Amniotic epithelial cell (primary cell): ENCODE results near the gene MED10.
"Not testable (repeated sequence)": the region's sequence is repeated elsewhere in the genome, so short reads cannot be mapped to it uniquely, and the experiment has no call there.

Source experiments
- DNase-seq: peaks from one replicate; pipeline ENCODE4 v3.0.0-alpha.2; 2010; ENCODE audit warnings: low read depth

Gene MED10

DNA sequence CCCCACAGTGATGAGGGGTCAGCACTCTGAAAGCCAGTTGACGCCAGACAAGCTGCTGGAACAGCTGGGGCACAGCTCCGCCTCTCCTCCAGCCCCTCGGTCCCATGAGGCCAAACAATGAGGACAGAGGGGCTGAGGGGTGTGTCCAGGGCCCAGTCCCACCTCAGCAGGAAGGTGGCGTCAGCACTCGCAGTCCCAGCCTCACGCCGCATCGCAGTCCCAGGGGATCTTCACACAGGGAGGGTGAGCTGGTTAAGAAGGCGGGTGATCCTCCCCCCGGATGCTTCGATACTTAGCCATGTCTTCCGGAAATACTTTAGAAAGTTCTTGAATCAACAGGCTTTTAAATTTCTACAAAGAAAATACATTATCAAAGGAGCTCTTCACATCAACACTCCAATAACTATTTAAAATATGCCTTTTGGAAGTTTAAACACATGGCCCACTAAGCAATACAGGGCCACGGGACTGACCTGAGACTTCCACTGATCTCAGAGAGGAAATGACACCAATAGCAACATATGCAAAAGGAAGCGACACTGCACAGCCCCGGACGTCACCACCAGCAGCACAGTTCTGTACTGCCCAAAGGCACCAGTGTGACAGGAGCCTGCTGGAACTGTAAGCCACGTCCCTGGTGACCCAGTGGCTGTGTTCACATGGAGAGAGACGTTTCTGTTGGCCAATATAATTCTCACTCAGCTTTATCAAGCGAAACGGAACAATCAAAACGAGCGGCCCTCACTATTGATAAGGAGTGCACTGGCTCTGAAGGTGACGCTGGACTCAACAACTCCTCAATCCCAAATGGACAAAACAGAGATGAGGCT is 5.9 kb downstream of the MED10 start:
- no peak for DNase-seq

DNA sequence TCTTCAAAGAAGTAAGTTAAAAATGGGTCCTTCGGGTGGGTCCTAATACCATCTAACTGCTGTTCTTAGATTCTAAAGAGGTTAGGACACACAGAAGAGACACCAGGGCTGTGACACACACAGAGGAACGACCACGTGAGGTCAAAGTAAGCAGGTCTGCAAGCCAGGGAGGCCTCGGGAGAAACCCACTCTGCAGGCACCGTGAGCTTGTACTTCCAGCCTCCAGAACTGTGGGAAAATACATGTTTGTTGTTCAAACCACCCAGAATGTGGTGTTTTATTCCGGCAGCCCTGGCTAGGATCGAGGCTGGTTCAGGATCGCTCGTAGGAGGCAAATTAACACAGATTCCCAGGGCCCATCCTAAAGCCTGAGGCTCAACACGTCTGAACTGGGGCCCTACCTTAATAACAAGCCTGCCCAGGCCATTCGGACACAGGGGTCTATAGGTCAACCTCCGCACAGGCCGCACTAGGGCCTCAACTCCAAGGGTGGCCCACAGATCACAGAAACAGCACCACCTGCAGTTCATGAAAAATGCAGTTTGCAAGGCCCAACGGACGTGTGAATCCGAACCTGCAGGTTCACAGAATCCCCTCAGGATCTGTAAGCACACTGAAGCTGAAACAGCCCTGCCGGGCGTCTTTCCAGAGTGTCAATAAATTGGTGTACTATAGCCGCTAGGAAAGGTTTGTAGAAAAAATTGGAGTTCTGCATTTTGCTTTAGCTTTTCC is 7.1 kb downstream of the MED10 start:
- no peak for DNase-seq

DNA sequence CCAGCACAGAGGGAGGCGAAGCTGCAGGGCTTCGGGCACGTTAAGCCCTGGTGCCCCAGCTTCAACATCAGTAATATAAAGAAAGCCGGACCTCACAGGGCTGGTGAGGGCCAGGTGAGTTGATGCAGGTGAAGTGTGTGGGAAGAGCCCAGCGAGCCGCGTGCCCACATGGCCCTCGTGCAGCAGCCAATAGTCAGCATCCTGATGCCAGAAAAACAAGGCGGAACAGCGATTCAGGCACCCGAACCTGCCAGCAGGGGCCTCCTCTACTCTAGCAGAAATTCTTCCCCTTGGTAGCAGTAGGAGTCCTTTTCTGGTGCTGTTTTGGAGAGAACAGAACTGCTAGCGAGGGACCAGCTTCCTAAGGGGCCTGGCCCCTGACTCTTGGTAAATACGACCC is 7.8 kb downstream of the MED10 start:
- no peak for DNase-seq

DNA sequence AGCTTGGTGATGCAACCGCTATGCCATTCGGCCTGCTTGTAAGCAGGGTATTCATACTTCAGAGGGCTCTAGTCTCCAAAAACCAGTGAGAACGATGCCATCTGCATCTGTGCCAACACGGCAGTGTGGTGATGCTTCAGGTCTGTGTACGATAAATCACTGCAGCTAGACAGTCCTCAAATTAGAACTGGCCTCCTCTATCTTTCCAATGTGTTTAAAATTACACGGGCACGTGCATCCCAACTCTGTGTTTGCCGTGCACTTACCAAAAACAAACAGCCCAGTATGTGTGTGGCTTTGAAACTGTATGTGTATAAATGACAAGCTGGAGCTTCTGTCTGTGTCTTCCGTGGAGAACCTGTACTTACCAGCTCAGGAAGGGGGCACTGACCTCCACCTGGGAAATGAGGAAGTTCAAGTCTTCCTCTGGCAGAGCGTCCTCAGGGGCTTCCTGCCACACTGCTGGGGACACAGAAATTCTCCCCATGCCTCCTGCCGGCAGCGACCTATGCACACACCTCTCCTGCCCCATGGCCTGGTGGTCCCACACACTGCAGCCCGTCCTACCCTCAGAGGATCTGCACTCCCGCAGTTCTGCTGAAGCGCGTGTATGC is 12.3 kb downstream of the MED10 start:
- no peak for DNase-seq

DNA sequence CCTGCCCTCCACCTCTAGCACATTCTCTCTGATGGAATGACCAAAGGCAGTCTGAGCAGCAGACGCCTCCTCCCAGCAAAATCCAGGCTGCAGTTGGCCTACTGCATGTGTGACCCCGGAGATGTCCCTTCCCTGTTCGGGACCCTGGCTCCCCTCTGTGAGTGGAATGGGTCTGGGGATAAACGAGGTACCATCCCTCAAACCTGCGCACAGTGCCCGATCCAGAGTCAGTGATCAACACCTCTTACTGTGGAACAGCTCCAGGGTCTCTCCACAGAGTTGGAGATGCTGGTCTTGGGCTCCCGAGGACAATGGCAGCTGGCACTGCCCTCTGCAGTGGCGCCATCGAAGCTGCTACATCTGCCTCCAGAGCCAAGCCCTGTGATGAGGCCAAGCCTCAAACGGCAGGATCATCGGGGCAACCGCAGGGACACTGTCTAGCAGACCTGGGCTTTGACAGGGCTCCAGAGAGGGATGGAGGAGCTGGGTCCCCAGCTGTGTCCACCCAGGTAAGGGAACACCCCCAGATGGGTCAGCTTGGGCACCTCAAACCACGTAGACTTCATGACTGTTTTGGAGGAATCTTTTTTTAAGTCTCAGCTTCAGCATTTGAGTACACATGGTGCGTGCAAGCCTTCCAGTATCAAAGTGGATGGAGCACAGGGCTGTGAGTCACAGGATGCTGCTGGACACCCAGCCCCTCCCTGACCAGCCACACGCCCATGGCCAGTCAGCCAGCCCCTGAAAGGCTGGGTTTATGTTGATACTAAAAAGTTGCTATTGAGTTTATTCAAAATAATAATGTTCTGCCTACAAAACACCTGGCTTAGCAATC is 13.0 kb downstream of the MED10 start:
- no peak for DNase-seq

DNA sequence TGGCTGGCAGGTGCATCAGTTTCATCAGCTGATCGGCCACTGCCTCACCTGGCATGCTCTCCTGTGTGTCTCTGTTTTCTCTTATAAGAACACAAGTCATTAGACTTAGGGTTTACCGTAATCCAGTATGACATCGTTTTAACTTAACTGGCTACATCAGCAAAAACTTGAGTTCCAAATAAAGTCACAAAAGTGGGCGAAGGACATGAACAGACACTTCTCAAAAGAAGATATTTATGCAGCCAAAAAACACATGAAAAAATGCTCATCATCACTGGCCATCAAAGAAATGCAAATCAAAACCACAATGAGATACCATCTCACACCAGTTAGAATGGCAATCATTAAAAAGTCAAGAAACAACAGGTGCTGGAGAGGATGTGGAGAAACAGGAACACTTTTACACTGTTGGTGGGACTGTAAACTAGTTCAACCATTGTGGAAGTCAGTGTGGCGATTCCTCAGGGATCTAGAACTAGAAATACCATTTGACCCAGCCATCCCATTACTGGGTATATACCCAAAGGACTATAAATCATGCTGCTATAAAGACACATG is 14.8 kb downstream of the MED10 start:
- not testable (repeated sequence) for DNase-seq

DNA sequence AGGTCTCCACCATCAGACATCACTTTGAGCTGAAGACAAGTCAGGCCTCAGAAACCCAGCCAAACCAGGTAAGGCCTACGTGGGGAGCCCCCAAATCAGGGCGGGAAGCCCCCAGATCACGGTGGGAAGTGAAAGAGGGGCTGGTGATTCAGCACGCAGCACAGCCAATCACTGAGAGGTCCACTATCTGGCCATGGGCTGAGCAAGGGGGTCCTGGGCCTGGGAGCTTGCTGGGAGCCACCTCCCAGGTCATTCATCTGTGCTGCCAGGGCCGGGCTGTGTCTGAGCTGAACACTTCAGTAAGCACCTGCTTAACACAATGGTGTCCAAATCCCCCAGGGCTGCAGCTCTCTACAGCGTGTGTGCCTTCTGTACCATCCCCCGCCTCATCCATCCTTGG is 15.5 kb downstream of the MED10 start:
- no peak for DNase-seq

DNA sequence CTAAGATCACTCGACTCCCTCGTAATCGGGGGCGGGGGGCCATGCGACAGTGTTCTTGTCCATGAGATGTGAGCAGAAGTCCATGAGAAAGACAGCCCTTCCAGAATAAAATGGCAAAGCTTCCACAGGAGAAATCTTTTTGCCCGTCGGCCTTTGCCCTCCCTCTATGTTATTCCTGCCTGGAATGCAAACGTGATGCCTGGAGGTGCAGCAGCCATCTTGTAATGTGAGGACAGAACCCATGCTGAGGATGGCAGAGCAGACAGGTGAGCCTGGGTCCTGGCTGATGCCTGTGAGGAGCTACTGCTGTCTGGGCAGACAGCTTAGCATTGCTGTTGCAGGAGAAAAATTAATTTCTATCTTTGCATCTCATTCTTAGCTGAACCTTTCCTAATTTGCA is 17.2 kb downstream of the MED10 start:
- no peak for DNase-seq

DNA sequence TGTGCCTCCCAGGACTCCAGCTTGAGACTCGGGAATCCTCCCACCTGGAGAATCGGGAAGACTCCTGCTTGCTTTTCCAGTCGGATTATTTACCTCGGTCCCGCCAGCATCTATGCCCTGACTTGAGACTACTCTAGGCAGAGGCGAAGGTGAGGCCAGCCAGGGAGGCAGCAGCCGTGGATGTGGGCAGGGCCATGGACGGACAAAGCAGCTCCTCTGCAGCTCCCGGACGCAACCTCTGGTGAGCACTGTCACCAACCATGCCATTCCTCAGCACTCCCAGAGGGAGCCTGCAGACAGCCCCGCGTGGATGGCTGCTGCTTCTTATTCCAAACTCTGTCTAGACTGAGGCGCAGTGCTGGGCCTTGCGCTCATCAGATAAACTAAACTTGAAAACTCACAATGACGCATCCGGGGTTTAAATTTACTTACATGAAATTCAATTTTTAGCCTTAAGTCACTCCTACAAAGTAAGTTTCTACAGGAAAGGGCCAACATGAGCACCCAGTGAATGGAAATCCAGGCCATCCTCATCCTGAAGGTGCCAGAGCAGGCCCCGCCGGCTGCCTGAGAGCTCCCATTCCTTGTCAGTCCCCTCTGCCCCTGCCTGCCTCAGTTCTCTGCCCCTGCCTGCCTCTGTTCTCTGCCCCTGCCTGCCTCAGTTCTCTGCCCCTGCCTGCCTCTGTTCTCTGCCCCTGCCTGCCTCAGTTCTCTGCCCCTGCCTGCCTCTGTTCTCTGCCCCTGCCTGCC is 17.8 kb downstream of the MED10 start:
- DNase-seq: no peak

DNA sequence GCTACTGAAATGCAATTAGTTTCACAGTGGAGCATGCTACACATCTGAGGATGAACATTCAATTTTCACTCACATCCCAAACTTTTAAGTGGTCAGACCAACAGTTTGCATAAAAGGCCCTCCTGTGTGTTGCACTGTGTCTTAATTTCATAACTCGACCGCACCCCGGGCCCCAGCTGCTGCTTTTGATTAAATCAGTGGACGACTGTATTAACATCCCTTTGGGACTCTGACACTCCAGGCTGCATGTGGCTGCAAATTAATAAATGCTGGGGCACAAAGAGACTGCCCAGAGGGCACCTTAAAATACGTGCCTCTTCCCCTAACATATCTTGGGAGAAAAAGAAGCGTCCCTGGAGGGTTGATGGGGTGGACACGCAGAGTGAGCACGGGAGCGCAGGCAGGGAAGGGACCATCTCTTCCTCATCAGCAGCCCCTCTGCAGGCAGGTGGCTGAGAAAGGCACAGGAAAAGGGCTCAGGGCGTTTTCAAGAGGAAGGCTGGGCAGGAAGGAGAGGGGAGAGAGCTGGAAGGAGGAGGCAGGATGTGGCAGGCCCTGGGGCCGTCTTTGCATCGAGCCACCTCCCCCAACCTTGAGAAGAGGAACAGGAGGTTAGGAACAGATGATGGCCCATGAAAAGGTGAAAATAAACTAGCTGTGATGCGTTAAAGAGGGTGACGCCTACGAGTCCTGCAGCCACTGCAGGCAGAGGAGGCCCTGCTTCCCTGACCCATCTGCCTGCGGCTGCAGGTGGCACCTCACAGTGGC is 18.6 kb downstream of the MED10 start:
- DNase-seq: no peak

DNA sequence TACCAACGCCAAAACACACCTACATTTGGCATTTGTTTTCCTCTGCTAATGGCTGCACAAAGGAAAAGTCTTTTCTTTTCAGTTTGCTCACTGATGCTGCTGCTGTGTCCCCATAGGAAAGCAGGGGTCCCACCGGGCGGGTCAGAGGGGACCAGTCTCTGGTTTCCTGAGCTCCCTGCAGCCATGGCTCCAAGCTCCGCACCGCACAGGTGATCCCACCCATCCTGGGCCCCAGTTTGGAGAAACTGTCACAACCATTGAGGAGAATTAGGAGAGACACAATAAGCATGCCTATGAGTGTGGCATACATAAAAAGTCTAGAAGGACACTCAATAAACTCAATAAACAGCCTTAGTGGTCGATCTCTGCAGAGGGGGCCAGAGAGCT is 19.9 kb downstream of the MED10 start:
- DNase-seq: no peak

DNA sequence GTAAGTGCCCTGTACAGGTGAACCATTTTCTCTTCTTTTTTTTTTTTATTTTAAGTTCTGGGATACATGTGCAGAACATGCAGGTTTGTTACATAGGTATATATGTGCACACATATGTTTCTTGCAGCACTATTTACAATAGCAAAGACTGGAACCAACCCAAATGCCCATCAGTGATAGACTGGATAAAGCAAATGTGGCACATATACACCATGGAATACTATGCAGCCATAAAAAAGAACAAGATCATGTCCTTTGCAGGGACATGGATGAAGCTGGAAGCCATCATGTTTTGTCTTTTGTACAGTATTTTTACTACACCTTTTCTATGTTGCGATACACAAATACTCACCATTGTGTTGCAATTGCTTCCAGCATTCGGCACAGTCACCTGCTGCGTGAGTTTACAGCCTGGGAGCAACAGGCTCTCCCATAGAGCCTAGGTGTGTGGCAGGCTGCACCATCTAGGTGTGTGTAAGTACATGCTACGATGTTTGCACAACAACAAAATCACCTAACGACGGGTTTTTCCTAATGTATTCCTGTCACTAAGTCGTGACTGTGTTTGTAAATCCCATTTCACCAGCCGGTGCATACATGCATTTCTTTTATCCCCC is 20.4 kb downstream of the MED10 start:
- not testable (repeated sequence) for DNase-seq

DNA sequence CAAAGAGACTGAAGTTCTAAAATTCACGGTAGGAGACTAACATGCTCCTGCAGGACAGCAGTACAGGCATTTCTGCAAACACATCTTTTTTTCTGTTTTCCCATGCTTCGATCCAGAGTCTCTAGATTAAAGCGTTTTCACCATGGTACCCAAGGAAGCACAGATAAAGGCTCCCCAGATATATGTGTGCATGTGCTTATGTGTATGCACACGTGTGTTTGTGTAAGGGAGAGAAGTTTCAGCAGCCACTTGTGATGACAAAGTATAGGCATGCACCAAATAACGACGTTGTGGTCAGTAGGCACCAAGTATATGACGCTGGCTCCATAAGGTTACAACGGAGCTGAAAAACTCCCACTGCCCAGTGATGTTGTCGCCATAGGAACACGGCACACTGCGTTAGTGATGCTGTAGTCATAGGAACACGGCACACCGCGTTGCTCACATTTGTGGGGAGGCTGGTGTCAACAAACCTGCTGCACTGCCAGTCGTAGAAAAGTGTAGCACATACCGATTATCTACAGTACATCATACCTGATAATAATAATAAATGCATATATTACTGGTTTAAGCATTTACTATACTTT is 21.7 kb downstream of the MED10 start:
- no peak for DNase-seq

DNA sequence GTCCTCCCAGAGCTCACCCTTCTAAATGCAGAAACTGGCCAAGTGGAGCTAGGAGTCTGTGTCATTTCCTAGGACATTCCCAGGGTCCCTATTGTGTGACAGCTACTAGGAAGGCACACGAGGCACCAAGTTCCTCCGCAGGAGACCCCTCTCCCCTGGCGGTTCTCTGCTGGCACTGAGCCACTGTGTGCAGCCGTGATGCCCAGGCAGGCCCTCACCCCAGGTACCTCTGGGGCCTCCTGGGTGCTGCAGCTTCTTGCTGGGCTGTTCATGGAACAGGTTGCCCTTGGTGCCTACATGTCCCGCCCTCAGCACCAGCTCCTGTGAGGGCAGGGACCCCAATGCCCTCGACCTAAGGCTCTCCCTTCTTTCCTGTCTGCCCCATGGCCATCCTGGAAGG is 23.1 kb downstream of the MED10 start:
- DNase-seq: no peak

DNA sequence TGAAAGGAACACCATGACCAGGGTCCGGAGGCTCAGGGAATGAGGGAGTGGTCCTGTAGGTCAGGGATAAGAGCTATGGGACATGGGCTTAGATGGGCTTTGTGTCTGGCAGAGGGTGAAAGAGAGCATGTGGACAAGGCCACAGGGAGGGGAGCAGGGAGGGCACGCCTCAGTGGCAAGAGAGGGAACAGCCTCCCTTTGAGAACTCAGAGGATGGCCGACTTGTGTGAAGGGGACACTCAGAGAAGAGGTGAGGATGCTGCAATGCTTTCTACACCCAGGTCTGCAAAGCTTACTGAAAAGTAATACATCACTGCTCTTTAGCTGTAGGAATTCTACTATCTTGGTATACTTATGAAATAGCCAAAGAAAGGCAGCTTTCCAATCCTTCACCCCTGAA is 23.5 kb downstream of the MED10 start:
- DNase-seq: no peak

DNA sequence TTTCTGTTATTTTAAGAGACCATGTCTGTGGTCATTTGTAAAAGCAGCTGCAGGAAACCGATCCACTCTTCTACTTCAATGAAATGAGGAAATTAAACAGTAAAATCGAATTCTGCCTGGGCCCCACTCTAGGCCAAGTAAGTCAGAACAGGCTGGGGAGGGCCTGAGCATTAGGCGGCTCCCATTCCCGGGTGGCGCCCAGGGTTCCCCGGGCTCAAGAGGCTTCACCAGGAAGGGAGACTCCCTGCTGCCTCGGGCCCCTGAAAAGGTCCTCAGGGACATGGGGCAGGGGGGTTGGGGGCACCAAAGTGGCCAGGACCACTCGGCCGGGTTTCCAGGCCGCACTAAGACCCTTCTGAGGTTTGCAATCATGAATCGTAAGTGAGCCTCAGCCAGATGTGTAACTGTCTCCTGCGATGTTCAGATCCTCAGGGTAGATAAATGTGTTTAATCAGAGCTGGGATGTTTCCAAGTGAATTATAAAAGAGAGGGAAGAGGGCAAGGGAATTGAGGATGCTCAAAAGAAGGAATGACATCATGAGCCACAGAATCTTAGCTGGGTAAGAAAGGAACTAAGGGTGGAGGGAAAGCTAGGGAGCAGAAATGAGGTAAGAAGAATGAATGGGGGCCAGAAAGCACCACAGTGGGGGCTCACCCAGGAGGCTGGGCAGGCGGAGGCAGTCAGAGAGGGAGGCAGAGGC is 24.6 kb downstream of the MED10 start:
- DNase-seq: no peak

DNA sequence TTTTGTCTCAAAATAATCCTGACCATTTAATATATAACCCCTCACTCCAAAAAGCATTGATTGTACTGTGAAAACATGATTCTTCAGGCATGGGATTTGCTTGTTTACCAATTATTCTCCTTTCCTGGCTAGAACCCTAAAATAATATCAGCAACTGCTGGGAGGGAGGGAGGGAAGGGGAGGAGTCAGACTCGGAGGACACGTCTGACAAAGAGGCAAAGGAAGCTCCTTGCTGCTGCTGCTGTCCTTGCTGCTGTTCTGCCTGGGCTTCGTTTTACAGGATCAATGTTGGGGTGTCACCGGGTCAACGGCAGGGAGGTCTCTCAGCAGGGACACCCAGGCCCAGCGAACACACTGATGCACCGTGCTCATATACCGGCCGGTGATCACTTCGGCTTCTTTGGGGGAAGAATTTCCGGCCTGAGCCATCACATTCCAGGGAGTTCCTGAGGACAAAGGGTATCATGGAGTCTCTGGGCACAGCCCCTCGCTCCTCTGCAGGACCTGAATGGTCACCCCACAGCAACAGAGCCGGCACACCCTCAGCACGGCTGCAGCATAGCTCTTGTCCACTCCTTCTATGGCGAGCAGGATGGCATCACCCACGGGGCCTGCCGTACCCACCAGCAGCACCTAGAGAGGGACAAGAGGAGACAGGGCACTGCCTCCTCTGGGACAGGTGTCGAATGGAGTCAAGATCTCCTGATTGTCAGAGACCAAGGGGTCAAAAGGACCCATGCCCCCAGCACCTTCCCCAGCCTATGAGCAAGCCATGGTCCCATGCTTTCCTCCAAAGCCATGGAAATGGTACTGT is 27.9 kb downstream of the MED10 start:
- no peak for DNase-seq

DNA sequence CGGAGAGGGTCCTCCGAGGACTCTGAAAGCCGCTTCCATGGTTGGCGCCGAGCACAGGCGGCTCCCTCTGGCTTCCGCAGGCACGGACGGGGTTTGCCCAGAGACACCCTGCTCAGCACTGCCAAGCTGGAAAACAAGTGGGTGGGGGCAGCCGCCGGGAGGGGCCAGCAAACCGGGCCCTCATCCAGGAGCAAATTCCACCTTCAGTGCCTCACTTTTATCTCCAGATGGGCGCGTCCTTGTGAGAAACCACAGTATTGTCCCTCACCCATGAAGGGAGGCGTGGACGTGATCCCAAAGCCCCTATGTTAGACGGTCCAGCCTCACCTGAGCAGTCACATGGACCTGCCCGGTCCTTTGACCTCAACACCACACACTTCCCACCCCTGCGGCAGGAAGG is 29.0 kb downstream of the MED10 start:
- no peak for DNase-seq
